Measurements from ENCODE around the gene TBX19.

GRCh38 chr1:168261390-168261789 is 19.3 kb upstream of the TBX19 start:
- no peak for TF ChIP-seq KDM1A (IDR thresholded peaks at IDR 0.05; ENCODE audit: borderline replicate concordance)
- no peak for TF ChIP-seq CTCF (IDR thresholded peaks at IDR 0.05 in 2 of 3, conservative IDR thresholded peaks at IDR 0.05 in 1 of 3; ENCODE audit: control insufficient read depth in 2 of 3, extremely low read depth in 1 of 3, insufficient read depth in 1 of 3, low read depth in 3 of 3, low read length in 3 of 3)
- TF ChIP-seq RAD21 (IDR thresholded peaks at IDR 0.05; ENCODE audit: insufficient read depth, low read depth, low read length): no peak
- TF ChIP-seq, protein P1, sequence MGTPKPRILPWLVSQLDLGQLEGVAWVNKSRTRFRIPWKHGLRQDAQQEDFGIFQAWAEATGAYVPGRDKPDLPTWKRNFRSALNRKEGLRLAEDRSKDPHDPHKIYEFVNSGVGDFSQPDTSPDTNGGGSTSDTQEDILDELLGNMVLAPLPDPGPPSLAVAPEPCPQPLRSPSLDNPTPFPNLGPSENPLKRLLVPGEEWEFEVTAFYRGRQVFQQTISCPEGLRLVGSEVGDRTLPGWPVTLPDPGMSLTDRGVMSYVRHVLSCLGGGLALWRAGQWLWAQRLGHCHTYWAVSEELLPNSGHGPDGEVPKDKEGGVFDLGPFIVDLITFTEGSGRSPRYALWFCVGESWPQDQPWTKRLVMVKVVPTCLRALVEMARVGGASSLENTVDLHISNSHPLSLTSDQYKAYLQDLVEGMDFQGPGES (IDR thresholded peaks at IDR 0.05): no peak
- TF ChIP-seq EZH2 (IDR thresholded peaks at IDR 0.05; ENCODE audit: borderline replicate concordance, control insufficient read depth, low read depth, low read length): no peak
- no peak for TF ChIP-seq TAF1 (IDR thresholded peaks at IDR 0.05; ENCODE audit: borderline replicate concordance, low read depth, low read length)
- no peak for TF ChIP-seq ZNF24 (IDR thresholded peaks at IDR 0.05)
